Measurements from ENCODE around the gene YES1. TPM values are rescaled to one million over a fixed set of nuclear protein-coding genes. Genes with fewer than 3 reads are reported as not detected.

YES1 gene
- total RNA-seq, 4 donors from 2014 or later = 78.4 to 101 (median 99.3) TPM

DNA sequence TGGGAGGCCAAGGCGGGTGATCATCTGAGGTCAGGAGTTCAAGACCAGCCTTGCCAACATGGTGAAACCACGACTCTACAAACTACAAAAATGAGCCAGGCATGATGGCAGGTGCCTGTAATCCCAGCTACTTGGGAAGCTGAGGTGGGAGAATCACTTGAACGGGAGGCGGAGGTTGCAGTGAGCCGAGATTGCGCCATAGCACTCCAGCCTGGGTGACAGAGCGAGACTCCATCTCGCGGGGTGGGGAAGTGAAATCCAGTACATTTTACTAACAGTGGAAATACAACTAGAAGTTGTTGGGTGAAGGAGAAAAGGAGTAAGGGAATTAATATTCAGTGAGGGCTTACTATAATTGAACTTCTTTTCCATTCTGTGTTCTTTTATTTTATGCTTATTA, 86.4 kb downstream of the YES1 start:
- TF ChIP-seq, protein P1, sequence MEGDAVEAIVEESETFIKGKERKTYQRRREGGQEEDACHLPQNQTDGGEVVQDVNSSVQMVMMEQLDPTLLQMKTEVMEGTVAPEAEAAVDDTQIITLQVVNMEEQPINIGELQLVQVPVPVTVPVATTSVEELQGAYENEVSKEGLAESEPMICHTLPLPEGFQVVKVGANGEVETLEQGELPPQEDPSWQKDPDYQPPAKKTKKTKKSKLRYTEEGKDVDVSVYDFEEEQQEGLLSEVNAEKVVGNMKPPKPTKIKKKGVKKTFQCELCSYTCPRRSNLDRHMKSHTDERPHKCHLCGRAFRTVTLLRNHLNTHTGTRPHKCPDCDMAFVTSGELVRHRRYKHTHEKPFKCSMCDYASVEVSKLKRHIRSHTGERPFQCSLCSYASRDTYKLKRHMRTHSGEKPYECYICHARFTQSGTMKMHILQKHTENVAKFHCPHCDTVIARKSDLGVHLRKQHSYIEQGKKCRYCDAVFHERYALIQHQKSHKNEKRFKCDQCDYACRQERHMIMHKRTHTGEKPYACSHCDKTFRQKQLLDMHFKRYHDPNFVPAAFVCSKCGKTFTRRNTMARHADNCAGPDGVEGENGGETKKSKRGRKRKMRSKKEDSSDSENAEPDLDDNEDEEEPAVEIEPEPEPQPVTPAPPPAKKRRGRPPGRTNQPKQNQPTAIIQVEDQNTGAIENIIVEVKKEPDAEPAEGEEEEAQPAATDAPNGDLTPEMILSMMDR (IDR thresholded peaks at IDR 0.05; ENCODE audit: low read depth) = no peak

DNA sequence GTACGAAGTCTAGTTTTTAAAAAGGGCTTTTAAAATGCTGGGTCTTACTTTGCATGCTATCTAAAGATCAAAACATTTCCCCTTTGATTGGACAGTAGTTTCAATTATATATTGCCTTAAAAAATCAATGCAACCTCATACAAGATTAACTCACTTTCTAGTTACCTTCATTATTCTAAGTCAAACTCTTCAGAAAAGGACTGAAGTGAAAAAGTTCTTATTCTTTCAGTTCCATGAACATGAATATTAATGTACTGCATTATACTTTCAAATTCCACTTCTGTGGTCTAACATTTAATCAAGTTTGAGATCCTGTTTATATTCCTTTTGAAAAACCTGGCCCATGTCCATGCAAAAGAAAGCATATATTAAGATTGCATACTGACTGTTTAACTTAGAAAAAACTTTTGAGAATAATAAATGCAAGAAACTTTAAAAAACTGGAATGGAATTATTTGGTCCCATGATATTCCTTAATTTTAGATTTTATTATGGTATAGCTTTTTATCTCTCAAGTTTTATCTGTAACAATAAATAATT, 88.4 kb downstream of the YES1 start:
- TF ChIP-seq, protein P1 (IDR thresholded peaks at IDR 0.05; ENCODE audit: low read depth) = no peak

DNA sequence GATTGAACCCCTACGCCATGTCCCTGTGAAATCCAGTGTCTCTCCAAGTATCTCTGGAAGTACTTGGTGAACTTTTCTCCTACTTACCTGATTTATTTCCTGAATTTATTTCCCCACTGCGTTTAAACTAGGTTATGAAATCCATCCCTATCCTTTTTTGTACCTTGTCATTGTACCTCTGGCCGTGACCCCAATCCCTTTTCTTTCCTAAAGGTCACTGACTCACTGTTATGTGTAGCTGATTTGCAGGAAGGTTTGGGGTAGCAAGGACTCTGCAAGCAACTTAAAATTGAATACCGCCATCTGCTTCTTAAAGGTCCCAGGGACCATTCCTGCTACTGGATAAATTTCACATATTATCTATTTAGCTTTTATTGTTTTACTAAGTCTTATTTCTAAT, 95.0 kb downstream of the YES1 start:
- TF ChIP-seq, protein P1 (IDR thresholded peaks at IDR 0.05; ENCODE audit: low read depth) = no peak

DNA sequence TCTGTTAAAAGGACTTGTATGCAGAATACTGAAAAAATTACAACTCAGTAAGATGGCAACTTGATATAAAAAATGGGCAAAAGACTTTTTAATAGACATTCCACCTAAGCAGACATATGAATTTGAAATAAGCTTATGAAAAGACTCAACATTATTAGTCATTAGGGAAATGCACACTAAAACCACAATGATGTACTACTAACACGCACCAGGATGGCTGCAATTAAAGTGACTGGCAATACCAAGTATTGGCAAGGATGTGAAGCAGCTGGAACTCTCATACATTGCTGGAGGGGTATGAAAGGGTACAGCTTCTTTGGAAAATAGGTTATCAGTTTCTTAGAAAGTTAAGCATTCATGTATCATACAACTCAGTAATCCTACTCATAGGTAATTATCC, 96.4 kb downstream of the YES1 start:
- TF ChIP-seq, protein P1 (IDR thresholded peaks at IDR 0.05; ENCODE audit: low read depth) = no peak

DNA sequence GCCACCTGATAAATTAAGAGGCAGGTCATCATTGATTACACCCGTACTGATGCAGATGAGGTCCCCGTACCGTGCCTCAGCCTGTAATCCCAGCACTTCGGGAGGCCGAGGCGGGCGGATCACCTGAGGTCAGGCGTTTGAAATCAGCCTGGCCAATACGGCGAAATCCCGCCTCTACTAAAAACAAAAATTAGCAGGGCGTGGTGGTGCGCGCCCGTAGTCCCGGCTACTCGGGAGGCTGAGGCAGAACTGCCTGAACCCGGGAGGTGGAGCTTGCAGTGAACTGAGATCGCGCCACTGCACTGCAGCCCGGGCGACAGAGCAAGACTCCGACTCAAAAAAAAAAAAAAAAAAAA, 98.9 kb downstream of the YES1 start:
- TF ChIP-seq, protein P1 (IDR thresholded peaks at IDR 0.05; ENCODE audit: low read depth) = no peak

DNA sequence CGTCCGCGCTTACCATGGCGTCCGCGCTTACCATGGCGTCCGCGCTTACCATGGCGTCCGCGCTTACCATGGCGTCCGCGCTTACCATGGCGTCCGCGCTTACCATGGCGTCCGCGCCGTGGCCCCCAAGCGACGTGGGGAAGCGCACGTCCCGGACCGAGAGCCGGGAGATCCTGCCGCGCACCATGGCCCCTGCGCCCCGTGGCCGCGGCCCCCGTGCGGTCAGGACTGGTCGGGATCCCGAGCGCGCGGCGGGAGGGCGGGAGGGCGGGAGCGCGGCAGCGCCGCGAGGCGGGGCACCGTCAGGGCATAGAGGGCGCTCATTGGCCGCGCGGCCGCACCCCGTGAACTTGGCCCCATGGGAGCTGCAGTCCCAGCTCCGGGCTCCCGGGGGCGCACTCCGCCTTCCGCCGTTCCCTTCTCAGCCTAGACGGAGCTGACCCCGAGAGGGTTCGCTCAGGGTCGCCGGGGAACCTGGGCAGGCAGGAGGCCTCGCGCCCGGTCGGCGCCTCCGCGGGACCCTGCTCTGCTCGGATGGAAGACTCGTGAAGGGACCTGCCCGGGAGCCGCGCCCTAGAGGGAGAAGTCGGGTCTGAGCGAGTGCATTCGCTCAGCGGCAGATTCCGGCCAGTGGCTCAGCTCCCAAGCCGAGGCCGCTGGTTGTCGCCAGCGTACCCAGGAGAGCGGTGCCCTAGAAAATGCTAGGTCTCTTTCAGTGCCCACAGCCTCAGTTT, 99.5 kb downstream of the YES1 start, which contains the start of gene ENOSF1:
TSS of gene ENOSF1 (minus strand) at position 230 of the 734 bp plus-strand sequence. CDS start at position 187, 43 bp downstream.
- TF ChIP-seq, protein P1 (IDR thresholded peaks at IDR 0.05; ENCODE audit: low read depth) = no peak

DNA sequence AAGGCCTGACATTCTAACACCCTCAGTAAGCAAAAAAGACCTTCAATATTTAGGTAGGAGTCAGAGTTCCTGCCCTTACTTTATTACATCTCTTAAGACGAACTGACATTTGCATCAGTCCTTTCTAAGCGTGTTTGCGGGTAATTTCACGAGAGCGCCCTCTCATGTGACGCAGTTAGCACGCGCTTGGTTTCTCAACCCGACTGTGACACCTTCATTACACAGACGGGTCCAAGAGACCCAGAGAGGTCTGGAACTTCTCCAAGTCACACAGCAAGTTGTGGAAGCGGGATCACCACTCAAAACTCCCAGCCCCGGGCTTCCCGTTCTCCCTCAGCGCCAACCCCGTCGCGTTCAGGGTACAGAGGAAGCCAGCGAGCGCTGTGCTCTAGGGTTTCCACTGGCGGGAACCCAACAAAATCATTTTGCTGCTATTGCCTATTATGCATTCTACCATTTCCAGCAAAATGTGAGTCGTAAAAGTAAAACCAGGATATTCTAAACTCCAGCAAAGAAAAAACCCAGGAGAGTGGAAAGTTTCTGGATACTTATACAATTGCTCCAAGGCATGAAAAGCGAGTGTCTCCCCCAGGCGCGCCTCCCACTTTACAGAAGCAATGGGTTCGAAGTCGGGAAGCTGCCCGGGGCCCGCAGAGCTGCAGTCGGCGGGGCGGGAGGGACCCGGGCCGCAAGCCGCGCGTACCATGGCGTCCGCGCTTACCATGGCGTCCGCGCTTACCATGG, 100.2 kb downstream of the YES1 start:
- TF ChIP-seq, protein P1 (IDR thresholded peaks at IDR 0.05; ENCODE audit: low read depth) = no peak
